Activated gamma-delta T cell treated with Interleukin-2 at 50 U/mL for 16 hours (primary cell): ENCODE results near the gene EPHX1.
"Not testable (repeated sequence)": the region's sequence is repeated elsewhere in the genome, so short reads cannot be mapped to it uniquely, and the experiment has no call there.

Experiments
- DNase-seq: peaks from one replicate; pipeline ENCODE4 v3.0.0-alpha.2; 2020

The EPHX1 gene

DNA sequence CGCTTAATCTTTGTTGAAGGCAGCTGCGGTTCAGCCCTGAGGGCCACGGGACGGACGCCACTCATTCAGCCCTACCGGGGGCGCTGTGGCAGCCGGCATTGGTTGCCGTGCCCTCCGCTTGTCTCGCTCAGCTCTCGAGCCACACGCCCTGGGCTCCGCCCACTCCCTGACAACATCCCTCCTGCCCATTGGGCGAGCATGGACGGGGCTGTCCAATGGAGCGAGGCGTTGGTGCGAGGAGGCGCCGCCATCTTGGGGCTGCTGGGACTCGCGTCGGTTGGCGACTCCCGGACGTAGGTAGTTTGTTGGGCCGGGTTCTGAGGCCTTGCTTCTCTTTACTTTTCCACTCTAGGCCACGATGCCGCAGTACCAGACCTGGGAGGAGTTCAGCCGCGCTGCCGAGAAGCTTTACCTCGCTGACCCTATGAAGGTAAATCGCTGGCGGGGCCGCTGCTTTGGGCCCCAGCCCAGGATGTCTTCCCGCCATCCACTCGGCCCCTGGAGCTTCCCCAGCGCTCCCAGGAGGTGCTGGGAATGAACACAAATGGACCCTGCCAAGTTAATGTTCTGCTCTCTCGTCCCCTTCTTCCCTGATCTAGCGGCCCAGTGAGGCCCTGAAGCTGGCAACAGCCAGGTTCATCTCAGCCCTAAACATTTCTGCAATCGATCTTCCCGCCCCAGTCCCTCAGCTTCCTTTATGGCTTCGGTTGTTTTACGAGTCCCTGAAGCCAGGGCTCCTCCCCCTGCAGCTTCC is 32.2 kb upstream of the EPHX1 start, which contains the start of gene SRP9:
Gene SRP9 (plus strand): TSS at position 244 of the 754 bp plus-strand sequence. CDS start 115 bp downstream, at position 359.
- peak; percentile 99 for DNase-seq

DNA sequence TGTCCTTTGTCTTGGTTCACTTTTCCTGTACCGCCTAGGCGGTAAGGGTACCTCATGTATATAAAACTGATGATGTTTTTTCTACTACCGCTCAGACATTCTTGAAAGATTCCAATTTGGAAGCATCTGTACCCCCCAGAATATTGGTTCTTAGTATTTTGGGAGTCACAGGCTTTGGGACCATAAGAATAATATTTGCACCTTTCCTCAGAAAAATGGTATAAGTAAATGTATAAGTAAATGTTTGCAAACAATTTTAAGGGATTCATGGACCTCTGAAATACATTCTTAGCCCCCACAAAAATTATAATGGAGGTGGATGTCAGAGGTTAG is 31.6 kb upstream of the EPHX1 start:
- no peak for DNase-seq

DNA sequence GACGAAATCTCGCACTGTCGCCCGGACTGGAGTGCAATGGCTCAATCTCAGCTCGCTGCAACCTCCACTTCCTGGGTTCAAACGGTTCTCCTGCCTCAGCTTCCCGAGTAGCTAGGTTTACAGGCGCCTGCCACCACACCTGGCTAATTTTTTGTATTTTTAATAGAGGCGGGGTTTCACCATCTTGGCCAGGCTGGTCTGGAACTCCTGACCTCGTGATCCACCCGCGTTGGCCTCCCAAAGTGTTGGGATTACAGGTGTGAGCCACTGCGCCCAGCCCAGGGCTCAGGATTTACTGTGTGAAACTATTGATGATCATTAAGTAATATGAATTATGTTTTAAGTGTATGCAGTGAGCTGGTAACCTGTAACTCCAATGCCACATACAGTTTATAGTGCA is 30.8 kb upstream of the EPHX1 start:
- DNase-seq = not testable (repeated sequence)

DNA sequence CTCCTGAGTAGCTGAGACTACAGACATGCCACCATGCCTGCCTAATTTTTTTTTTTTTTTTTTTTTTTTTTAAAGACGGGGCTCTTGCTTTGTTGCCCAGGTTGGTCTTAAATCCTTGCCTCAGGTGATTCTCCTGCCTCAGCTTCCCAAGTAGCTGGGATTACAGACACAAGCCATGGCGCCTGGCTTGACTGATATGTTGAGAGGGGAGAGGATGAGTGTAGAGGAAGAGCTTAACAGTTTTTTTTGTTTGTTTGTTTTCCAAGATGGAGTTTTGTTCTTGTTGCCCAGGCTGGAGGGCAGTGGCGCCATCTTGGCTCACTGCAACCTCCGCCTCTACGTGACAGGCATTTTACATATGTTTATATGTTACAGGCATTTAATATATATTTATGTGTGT is 29.8 kb upstream of the EPHX1 start:
- no peak for DNase-seq

DNA sequence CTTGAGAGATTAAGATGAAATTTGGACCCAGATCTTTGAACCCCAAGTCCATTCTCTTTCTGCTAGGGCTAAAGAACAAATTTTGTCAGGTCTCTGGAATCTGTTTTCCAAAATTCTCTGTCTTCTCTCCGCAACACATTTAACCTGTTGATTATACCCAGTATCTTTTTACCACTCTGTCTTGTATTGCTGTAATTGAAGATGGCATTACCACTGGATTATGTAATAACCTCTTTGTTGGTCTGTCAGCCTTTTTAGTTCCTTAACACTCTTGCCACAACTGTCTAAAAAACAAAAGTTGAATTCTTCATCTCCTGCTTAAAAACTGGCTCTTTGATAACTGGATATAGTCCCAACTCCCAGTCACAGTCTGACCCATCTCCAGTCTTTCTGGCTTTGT is 29.3 kb upstream of the EPHX1 start:
- no peak for DNase-seq

DNA sequence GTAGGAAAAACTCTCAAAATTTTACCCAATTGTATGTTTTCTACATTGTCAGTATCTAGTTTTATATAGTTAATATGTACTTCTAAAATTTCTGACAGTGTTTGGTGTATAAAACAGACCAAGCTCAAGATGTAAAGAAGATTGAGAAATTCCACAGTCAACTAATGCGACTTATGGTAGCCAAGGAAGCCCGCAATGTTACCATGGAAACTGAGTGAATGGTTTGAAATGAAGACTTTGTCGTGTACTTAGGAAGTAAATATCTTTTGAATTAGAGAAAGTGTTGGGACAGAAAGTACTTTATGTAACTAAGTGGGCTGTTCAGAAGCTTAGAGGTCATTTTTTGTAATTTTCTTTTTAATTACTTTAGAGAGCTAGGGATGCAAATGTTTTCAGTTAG is 20.8 kb upstream of the EPHX1 start:
- not testable (repeated sequence) for DNase-seq

DNA sequence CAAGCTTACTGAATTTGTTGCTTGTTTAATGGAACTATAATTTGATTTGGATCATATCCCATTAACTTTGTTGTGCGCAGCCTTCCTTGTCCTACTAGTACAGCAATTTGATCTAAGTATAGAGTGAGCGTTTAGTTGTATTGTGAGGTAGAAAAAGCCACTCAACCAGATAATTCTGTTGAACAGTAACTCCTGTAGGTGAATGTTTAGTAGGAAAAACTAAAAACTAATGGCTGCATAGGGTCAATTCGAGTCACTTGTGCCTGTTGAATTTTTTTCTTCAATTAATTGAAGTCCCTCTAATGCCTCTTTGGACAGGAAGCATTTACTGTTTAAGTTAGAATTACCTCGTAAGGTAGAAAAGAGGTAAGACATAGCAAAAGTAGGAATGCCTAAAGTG is 15.0 kb upstream of the EPHX1 start:
- DNase-seq = no peak

- not testable (repeated sequence) for DNase-seq
Measured at GRCh38 chr1:225796097-225796496, 13.8 kb upstream of the EPHX1 start.

DNA sequence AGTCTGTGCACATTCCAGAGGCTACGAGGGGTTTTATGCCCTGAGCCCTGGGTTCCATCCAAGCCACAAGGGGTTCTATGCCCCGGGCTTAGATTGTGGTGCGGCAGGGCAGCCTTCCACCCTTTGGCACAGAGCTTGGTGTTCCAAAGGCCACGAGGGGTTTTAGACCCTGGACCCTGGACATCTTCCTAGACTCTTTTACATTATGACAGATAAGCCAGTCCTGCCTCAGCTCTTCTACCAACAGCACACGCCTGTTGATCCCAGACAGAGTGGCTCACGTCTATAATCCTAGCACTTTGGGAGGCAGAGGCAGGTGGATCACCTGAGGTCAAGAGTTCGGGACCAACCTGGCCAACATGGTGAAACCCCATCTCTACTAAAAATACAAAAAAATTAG is 8.8 kb upstream of the EPHX1 start:
- DNase-seq = not testable (repeated sequence)

DNA sequence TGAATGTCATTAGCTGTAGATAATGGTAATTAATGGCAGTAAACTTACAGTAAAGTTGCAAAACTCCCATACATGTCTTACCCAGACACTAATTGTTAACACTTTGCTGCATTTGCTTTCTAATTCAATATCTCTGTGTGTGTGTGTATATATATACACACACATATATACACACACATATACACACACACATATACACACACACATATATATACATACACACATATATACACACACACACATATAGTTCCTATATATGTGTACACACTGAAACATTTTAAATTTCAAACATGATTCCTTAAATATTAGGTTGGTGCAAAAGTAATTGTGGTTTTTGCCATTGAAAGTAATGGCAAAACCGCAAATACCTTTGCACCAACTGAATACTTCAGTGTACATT is 3.7 kb upstream of the EPHX1 start:
- no peak for DNase-seq

GRCh38 chr1:225806736-225807135 is 3.2 kb upstream of the EPHX1 start:
- DNase-seq = not testable (repeated sequence)

- no peak for DNase-seq
Measured at GRCh38 chr1:225808136-225808535, 1.8 kb upstream of the EPHX1 start.

DNA sequence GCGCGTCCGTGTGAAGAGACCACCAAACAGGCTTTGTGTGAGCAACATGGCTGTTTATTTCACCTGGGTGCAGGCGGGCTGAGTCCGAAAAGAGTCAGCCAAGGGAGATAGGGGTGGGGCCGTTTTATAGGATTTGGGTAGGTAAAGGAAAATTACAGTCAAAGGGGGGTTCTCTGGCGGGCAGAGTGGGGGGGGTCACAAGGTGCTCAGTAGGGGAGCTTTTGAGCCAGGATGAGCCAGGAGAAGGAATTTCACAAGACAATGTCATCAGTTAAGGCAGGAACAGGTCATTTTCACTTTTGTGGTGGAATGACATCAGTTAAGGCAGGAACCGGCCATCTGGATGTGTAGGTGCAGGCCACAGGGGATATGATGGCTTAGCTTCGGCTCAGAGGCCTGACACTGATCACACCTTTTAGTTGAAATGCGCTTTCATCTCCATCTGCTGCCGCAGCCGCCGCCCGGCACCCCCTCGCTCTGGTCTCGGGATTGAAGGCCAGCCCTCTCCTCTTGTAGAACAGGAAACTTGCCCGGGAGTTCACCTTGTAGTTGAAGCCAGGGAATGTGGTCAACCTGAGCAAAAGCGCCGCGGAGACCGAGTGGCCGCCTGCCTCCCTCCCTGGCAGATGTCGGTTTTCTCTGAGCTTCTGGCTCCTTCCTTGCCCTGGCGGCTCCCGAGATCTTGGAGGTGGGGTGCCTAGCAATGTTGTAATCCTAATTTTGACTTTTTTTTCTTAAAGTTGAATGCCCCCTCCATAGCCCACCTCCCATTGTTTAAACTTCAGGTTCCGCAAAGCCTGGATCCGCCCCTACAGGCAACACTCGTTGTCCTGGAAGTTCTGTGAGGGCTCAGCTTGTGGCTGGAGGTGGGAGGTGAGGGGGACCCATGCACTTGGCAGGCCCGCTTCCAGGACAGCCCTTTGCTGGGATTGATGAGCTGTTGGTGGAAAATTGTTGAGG is 935 bp downstream of the EPHX1 start:
- DNase-seq = not testable (repeated sequence)

GRCh38 chr1:225811622-225812487 is 1.9 kb downstream of the EPHX1 start:
- no peak for DNase-seq

DNA sequence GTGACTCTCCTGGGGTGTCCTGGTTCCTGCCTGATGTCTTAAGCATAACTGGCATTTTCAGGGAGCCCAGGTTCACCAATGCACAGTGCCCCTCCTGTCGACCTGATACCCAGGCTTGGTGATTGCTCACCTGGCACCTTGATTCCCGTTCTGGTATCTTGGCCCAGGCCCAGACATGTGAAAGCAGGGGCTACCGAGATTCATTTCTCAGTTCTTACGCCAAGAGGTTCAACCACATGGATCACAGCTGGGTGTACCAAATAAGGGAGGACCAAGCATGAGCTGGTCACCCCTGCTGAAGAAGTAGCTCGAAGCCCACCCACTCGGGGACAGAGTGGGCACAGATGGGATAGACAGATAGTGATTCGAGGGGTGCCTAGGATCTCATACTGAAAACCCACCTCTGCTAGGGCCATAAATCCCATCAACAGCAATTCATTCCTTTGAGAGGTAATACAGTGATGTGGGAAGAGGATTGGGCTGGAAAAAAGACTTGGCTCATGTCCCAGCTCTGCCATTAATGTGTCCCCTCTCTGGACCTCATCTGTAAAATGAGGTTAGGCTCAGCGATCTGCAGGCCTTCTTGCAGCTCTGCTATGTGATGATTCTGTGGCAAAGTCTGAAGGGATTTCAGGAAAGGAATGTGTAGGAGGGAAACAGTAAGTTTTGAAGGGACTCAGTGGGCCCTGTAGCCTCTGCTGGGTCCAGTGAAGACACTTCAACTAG is 2.7 kb downstream of the EPHX1 start:
- DNase-seq = no peak

GRCh38 chr1:225813214-225813964 is 3.5 kb downstream of the EPHX1 start:
- DNase-seq = no peak

GRCh38 chr1:225814381-225814780 is 4.5 kb downstream of the EPHX1 start:
- DNase-seq = no peak

DNA sequence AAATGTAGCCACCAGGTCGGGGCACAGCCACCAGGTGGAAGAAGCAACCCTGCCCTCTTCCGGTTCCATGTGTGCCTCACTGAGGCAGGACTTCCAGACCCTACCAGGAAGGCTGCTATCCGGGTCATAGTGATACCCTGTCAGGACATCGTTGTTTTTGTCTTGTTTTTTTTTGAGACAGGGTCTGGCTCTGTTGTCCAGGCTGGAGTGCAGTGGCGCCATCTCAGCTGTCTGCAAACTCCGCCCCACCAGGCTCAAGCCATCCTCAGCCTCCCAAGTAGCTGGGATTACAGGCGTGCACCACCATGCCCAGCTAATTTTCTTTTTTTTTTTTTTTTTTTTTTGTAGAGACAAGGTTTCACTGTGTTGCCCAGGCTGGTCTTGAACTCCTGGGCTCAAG is 5.2 kb downstream of the EPHX1 start:
- not testable (repeated sequence) for DNase-seq

GRCh38 chr1:225815526-225816178 is 5.7 kb downstream of the EPHX1 start:
- DNase-seq = no peak

DNA sequence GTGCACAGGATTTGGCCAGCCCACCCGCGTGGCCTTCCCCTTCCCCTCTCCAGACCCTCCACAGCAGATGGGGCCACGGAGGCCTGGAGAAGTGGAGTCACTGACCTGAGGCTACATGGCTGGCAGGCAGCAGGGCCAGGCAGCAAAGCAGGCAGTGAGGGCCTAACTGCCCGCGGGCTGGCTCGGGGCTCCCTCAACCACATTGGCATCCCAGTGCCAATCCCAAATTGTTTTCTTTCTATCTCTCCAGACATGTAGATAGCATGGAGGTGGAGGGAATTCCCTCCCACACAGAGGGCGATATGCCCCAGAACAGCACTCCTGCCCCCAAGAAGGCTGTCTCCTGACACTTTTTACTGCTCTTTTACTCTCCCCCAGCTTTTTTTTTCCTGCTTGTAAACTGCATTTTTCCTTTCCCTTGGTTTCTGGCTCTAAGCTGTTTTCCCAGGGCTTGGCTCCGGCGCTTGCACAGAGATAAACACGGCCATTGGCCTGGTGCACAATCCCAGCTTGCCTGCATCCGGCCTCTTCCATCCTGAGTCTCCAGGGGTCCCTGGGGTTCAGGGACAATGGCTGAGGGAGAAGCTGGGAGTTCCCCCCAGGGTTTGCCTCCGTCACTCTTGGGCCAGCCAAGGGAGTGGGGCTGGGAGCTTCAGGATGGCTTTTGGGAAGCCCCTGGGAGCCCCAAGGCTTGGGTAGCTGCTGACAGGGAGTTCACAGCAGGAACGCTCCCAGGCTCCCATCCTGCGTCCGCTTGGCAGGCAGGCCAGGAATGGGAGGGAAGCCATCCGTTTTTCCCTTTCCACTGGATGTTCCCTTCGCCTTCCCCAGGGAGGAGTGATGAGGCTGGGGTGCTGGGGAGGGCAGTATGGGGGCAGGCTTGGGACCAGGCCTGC is 7.0 kb downstream of the EPHX1 start:
- DNase-seq = no peak
